Mammary microvascular endothelial cell (primary cell): ENCODE results near the gene UBE2E3. TPM values are rescaled to one million over a fixed set of nuclear protein-coding genes. Genes with fewer than 3 reads are reported as not detected.

Experiments
- total RNA-seq: library from RNA; depleted of rRNA; stranded (reverse); fragments of >200 nt; gene quantifications from 2 replicates; pipeline ENCODE4 v1.2.3, GENCODE V29; 2015

Gene UBE2E3
- total RNA-seq, result 69.9 and 82.5 TPM in 2 replicates

GRCh38 chr2:180980106-180980942 is at the start of gene UBE2E3:
Gene UBE2E3 (plus strand): TSS chr2:180980605. CDS start chr2:180982043, 1,438 bp downstream.

